HG03520 (cell line): ENCODE results near the gene FERD3L.
"Not testable (repeated sequence)": the region's sequence is repeated elsewhere in the genome, so short reads cannot be mapped to it uniquely, and the experiment has no call there.

Experiments used
- ATAC-seq: cut with Tn5 transposase; IDR thresholded peaks from one replicate; pipeline ENCODE4 v1.9.1; 2021; ENCODE audit warnings: mild to moderate bottlenecking, moderate library complexity; ENCODE audit not compliant: unreplicated experiment

FERD3L gene, protein sequence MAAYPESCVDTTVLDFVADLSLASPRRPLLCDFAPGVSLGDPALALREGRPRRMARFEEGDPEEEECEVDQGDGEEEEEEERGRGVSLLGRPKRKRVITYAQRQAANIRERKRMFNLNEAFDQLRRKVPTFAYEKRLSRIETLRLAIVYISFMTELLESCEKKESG

DNA sequence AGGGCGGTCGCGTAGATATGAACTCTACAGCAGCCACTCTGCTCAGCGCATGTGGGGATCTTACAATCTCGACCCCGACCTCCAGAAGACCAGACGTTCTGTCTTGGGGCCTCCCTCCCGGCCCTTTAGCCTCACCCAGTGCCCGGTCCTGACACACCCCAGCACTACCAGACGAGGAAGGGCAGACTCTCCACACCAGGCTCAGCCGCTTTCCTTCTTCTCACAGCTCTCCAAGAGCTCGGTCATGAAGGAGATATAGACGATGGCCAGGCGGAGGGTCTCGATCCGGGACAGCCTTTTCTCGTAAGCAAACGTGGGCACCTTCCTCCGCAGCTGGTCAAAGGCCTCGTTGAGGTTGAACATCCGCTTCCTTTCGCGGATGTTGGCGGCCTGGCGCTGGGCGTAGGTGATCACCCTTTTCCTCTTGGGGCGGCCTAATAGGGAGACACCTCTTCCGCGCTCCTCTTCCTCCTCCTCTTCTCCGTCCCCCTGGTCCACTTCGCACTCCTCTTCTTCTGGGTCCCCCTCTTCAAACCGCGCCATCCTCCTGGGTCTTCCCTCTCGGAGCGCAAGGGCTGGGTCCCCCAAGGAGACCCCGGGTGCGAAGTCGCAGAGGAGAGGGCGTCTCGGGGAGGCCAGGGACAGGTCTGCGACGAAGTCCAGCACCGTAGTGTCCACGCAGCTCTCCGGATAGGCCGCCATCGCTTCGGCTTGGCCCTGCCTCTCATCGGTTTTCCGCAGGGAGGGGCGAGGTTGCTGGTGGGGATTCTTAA lies at the start of gene FERD3L:
FERD3L (minus strand) TSS at position 761 of the 773 bp plus-strand sequence; CDS start at position 702, 59 bp downstream.
- no peak for ATAC-seq

DNA sequence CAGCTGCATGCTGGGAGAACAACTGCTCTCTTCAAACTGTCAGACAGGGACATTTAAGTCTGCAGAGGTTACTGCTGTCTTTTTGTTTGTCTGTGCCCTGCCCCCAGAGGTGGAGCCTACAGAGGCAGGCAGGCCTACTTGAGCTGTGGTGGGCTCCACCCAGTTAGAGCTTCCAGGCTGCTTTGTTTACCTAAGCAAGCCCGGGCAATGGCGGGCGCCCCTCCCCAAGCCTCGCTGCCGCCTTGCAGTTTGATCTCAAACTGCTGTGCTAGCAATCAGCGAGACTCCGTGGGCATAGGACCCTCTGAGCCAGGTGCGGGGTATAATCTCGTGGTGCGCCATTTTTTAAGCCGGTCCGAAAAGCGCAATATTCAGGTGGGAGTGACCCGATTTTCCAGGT lies 49.2 kb upstream of the FERD3L start:
- not testable (repeated sequence) for ATAC-seq

DNA sequence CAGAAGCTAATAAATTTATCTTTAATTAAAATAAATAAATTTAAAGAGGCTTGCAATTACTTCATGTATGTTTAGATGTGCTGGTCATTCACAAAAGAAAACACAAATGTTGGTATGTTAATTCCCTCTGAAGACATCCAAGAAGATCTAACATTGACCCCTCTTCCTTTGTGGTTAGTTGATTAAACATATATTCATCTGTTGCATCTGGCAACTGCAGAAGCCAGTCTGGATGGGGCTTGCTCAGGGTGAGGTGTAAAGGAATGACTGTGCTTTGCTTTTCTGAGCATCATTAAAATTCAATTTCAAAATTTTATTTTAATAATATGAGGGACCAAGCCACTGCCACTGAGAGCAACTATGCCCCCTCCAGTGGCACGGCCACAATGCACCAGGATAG lies 36.4 kb upstream of the FERD3L start:
- ATAC-seq = no peak

DNA sequence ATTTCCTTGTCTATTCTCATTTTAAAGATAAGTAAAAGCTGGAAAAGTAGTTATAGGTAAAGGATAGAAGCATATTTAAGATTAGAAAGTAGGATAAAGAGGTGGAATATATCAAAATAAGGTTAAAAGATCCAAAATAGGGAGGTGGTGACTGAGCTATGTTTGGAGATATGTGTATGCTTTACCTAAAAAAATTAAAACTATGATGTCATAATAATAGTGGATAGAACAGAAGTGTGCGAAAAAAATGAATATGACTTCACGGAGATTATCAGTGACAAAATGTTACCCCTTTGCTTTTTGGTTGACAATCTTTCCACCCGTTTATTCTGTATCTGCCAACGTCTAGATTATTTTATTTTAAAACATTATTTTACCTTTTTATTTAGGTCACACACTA lies 33.4 kb upstream of the FERD3L start:
- ATAC-seq = no peak

DNA sequence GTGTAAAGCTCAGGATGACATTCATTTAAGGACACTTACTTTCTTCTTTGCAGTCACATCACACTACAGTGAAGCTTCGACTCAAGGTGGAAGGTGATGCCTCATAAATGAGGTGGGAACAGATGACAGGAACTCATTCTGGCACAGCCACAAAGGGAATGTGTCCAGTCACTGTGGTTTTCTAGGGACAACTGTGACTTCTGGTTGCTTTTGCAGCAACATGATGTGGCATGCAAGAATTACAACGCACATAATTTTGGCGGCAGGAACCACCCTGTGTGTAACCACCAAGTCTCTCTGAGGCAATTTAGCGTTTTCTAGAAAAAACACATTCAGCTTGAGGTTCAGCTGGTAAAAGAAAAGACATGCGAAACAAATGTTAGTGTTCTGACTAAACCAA lies 32.0 kb upstream of the FERD3L start:
- no peak for ATAC-seq

DNA sequence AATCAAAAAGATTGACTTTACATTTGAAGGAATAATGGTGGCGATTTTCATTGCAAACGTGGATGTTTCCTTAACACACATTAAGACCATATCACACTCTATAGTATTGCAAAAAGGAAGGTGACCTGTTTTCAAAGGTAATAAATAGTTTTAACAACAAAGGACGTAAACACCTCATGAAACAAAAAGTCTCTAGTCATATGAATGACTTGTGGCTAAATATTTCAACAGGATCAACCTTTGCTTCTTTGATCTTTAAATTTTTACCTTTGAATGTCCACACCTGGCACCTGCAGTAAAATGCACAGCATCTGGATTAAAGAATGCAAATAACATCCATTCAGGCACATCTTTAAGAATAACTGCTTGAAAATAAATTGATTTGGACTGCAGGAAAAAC lies 30.0 kb upstream of the FERD3L start:
- no peak for ATAC-seq

DNA sequence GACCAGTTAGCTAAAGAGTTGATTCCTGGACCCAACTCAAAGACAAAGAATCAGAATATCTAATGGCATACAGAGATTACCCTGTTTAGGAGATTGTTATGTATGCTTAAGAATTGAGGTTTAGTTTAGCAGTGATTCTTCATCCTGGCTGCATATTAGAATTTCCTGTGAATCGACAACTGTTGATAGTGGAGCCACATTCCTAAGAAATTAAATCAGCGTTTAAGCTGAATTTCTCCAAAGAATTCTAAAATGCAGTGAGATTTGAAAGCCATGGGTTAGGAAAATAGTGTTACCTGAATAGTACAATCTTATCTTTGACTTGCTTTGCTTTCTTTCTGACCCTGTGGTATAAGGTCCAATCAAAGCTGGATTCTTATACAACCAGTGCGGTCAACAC lies 16.4 kb upstream of the FERD3L start:
- no peak for ATAC-seq

DNA sequence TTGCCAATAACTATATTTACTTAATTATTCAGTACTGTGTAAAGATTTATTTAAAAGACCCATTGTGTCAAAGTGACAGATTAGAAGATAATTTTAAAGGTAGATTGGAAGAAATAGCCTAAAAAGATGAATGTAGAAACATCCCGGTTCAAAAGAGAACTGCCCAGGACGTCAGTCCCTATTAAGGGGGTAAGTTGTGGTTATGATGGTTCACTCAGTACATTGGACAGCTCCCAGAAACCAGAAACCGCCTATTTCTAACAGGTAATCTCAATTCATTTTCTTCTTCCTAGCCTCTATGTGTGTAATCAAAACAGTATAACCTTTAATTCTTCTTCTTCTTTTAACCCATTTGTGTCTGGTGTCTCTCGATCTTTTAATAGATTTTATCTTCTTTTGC lies 1.5 kb upstream of the FERD3L start:
- no peak for ATAC-seq

DNA sequence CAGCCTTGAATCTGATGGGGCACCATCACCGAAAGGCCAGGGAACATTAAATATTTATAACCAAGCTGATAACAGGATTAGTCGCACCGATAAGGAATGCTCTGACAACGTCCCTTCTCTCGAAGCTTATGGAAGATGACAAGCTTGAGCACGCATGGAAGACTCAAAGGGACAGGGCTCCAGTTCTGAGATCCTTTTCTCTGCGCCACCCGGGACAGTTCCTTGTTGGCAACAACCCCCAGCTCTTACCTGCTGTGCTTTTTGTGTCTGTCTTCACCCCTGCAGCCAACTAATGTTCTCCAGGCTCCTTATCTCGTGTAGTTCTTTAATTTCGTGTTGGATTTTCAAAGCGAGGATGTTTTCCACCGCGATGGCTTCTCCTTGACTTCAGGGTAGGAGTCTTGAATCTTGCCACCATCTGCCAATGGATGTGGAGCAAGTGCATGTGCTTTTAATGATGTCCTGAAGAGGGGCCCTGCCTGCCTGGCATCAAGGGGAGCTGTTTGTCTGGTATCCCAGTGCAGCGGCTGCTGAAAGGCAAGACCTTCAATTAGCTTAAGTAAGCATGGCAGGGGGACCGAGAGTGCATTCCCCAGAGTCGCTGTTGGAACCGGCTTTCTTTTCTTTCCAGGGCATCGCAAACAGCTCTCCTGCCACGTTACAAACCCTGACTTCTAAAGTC lies 354 bp upstream of the FERD3L start:
- ATAC-seq = no peak

DNA sequence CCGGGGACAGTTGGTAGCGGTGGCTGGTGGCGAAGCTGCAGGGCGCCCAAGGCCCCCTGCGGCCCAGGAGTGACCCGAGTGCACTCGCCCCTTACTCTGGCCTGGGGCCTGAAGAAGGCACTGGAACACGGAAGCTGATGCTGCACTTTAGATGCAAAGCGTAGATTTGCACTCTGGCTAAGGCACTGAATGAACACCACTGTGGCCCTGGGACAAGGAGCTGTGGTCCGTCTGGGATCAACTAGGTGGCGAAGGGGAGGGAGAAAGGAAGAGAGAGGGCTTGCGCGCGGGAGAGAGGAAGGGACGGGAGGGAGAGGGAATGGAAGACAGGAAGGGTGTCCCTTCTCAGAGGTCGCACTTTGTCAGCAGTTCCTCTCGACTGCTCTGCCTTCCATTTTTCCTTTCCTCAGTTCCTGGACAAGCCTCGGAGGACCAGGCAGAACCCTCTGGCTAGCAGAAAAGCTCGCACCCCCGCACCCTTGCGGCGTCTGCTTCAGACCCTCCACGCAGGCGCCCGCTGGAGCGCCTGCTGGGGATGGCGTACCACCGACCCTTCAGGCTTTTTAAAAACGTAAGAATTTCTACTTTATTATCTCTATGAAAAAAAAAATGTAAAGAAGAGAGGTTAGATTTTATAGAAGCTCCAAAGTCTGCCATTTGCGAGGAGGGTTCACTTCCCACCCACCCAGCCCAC lies 1.2 kb downstream of the FERD3L start:
- ATAC-seq = no peak

DNA sequence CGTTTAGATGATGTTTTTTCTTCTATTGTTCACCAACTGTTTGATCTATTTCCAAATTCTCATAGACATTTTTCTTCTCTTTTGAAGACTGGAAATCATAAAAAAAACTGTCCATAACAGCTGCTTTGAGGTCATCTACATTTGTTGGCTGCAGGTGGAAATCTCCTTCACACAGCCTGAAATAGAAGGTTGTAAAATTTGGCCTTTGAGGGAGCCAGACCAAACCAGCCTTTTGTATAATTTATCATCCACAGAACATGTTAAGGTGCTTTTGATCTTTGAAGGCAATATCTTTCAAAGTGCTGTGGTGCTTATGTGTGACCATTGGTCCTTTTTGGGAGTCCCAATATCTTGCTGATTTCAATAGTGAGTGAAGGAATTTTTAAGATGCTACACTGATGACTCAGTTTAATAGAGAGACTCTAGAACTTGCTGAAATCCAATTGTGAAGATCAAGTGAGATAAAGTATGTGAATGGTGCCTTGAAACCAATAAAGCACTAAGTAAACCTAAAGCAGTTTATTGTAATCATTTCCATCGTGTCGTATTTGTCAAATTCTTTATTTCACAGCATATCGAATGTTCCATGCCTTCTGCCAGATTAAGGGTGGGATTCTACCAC lies 5.4 kb downstream of the FERD3L start:
- no peak for ATAC-seq

DNA sequence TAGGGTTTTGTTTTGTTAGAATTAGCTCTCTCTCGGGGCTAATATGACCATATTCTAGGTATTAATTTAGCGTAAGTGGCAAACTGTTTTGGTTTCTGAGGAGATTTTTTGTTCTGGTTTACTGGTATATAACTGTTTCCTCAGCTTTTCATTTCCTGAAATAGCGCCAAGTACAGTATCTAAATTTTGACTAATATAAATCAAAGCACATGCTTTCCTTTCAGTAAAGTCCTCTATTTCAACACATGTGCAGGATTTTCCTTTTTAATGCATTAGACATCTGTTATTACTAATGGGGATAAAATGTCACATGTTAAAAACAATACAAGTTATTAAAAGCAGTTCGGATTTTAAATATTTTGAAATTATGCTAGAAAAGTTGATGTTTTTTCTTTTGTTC lies 11.3 kb downstream of the FERD3L start:
- no peak for ATAC-seq

DNA sequence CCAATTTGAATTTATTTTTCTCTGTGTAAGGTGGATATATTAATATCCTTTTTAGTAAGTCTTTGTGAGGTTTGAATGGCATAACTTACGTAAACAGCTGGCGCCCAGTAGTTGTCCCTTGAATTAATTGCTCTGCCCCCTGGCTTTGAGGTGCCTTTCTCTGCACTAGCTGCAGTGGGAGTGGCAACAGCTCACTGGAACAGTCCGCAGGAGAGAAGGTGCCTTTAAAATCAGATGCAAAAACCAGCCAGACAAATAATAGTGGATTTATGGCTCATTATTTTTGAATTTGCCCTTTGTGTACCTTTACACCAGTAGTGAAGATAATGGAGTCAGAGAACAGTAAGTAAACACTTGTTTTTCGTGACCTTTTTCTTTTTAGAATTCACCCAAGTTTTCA lies 11.8 kb downstream of the FERD3L start:
- no peak for ATAC-seq

DNA sequence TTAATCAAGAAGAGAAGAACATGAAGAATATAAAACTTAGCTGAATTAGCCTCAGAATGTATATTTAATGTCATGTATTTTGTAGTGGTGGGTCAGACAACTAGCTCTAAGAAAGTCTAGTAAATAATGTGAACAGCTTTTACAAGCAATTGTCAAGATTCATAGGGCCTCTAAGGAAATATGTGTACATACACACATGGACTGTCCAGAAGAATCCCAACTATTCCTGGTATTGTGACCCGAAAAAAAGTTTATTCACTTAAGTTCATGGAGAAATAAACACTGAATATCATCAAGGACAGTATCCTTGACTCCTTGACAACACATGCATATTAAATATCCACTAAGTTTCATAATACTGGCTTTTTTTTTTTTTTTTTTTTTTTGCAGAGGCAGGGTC lies 16.4 kb downstream of the FERD3L start:
- ATAC-seq = no peak

DNA sequence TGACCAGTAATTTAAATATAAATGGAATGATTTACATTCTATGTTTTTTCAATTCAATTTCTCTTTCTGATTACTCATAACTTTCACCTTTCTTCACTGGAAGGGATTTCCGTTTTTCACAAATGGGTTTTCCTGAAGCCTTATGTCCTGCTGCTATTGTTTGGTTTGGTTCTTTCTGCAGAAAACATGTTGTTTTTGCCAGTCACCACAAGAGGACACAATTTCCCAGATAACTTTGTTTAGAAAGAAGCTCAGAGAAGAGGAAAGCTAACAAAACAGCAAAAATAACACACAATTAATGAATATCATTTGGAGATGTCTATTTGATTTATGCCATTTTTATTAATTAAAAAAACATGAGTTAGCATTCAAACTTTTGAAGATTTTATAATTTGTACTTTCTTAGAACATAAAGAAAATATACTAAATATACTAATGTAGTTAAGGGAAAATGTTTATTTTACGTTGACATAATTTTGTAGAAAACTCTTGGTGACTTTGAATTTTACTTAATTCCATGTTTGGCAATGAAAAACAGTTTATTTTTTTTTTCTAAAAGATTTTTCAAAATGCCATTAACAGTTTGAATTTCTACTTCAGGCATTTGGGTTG lies 23.1 kb downstream of the FERD3L start:
- no peak for ATAC-seq

DNA sequence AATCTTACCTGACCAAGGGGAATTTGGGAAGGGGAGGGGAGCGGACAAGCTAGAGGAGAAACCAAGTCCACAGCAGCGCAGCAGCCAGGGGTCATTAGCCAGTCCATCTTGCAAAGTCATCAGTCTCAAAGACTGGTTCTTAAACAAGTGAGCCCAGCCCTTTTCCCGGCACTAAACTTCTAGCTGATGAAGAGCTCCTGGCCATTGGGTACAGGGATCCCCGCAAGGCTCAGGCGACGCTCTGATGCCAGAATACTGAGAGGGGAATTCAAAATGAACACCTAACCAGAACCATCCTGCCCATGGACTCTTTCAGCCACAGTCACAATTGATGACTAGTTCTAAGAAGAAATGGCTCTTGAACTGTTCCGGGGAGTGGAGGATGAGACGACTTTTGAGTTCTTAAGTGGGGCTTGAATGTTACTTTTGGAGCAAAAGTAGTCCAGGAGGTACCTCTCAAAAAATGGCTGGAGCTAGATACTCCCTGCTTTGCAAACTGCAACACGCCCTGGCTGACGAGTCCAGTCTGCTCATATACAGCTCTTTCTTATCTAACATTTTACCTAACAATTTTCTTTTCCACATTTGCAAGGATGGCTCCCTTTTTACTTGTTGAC lies 25.2 kb downstream of the FERD3L start:
- no peak for ATAC-seq

DNA sequence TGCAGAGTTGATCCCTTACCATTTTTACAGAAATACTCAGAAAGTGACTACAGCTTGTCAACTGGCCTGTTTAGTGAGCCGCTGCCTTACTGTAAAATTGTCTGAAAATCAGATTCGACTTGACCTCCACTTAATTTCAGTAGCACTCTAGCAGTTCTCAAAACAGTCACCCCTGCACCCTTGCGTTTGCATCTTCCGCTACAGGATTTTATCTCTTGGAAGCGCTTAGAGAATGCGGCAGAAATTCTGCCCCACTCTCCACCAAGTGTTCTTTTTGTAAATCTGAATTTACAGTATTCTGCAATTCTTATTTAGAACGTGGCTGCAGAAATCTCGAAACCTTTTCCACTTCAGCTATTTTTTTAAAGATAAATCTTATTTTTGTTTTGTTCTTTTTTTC lies 25.8 kb downstream of the FERD3L start:
- no peak for ATAC-seq

DNA sequence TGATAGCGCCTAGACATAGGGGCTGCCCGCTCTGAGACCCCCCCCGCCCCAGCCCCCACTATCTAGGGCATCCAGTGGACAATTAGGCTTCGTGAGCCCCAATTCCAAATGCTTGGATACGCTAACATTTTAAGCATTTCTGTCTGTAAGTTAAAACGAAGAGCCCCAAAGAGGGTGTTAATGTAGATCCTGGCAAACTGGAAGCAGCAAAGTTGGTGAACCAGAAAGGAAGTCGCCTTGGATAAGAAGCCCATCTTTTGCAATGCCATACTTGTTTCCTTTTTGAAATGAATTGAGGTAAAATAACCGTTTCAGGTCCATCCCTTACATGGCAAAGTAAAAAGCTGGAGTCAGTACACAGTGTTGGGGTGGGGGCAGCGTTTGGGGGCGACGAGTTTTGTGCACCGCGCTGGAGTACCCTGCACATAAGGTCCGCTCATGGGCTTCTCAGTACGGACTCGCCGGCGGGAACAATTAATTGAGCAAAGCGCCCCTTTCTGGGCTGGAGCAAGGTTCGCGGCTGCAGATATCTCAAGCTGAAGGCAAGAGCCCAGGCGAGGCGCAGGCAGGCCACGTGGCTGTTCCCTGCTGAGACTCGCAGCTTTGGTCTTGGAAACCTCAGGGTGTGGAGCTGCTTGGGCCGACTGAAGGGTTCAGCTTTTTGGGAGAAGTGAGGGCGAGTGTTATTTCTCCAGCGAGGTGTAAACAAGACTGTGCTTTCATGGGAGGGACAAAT lies 26.4 kb downstream of the FERD3L start:
- no peak for ATAC-seq

DNA sequence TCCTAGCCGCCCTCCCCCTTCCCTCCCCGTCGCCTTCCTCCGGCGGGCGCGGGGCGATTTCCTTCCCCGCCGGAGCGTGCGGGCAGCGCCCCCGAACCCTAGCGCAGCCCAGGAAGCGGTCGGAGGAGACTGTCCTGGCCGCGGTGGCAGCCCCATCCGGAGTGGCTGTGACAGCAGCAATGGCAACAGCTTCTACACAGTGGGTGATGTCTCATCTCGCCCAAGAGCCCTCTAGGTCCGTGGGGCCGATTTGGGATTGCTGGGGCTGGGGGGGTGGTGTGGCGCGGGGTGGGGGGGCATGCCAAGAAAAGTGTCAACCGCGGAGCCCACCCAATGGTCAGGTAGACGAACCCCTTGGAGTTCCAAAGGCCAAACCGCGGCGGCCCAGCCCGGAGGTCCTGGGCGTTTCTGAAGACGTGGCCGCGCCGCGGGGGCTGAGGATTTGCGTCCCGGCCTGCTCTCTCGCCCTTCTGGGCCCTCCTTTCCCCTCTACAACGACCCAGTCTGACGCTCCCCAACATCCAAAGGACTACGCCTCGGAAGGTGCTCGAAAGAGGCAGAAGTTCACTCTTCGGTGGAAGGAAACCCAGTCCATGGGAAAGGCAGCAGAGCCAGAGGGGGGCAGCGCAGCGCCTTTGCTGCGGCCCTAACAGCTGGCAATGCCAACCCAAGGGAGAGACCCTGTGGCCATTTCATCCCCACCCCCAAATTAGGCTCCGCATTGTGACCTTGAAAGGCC lies 27.2 kb downstream of the FERD3L start:
- ATAC-seq = no peak
